Mesendoderm (in vitro differentiated cells): ENCODE results near the gene PHF24.

Experiments
- DNase-seq: peaks from one replicate; pipeline ENCODE4 v3.0.0; 2013
- H2AK5ac ChIP-seq: 2 replicates; pipeline ENCODE4 v1.6.1; 2013; ENCODE audit warnings: low read length, inconsistent platforms
- H2BK120ac ChIP-seq: 2 replicates; pipeline ENCODE4 v1.6.1; 2013; ENCODE audit warnings: low read depth, mild to moderate bottlenecking, low read length, moderate library complexity, mixed read lengths
- H2BK15ac ChIP-seq: replicated peaks from 2 replicates; pipeline ENCODE4 v1.6.1; 2013; ENCODE audit warnings: low read depth, mild to moderate bottlenecking, moderate library complexity
- H2BK5ac ChIP-seq: 2 replicates; pipeline ENCODE4 v1.6.1; 2013; ENCODE audit warnings: low read length, inconsistent platforms
- H3K18ac ChIP-seq: 2 replicates; pipeline ENCODE4 v1.6.1; 2013; ENCODE audit warnings: mild to moderate bottlenecking, low read length, mixed read lengths
- H3K23ac ChIP-seq: one replicate; pipeline ENCODE4 v1.6.1; 2013; ENCODE audit warnings: low read length
- H3K27ac ChIP-seq: 2 replicates; pipeline ENCODE4 v1.5.1; 2013; ENCODE audit warnings: low read depth, mild to moderate bottlenecking, inconsistent platforms, low read length, moderate library complexity
- H3K27me3 ChIP-seq: 2 replicates; pipeline ENCODE4 v1.6.1; 2013; ENCODE audit warnings: low read length, control low read depth, mild to moderate bottlenecking, inconsistent platforms; ENCODE audit not compliant: insufficient read depth, poor library complexity
- H3K36me3 ChIP-seq: 2 replicates; pipeline ENCODE4 v1.6.1; 2013; ENCODE audit warnings: low read length, inconsistent platforms; ENCODE audit not compliant: control insufficient read depth, insufficient read depth
- H3K4ac ChIP-seq: one replicate; pipeline ENCODE4 v1.6.1; 2013; ENCODE audit warnings: low read depth, mild to moderate bottlenecking, low read length, moderate library complexity
- H3K4me1 ChIP-seq: 2 replicates; pipeline ENCODE4 v1.6.1; 2013; ENCODE audit warnings: low read depth, low read length, inconsistent platforms; ENCODE audit not compliant: control insufficient read depth
- H3K4me2 ChIP-seq: 2 replicates; pipeline ENCODE4 v1.6.1; 2013; ENCODE audit warnings: low read length
- H3K4me3 ChIP-seq: 2 replicates; pipeline ENCODE4 v1.5.1; 2013; ENCODE audit warnings: mild to moderate bottlenecking, low read length
- H3K56ac ChIP-seq: one replicate; pipeline ENCODE4 v1.6.1; 2013; ENCODE audit warnings: low read length
- H3K79me1 ChIP-seq: 2 replicates; pipeline ENCODE4 v1.6.1; 2013; ENCODE audit warnings: low read length, inconsistent platforms
- H3K79me2 ChIP-seq: 2 replicates; pipeline ENCODE4 v1.6.1; 2013; ENCODE audit warnings: mild to moderate bottlenecking, low read length; ENCODE audit not compliant: control insufficient read depth, insufficient read depth
- H3K9ac ChIP-seq: 2 replicates; pipeline ENCODE4 v1.6.1; 2013; ENCODE audit warnings: low read length, inconsistent platforms
- H4K5ac ChIP-seq: one replicate; pipeline ENCODE4 v1.6.1; 2013; ENCODE audit warnings: low read length
- H4K8ac ChIP-seq: one replicate; pipeline ENCODE4 v1.6.1; 2013; ENCODE audit warnings: low read depth, mild to moderate bottlenecking, control low read depth, low read length, moderate library complexity
- WGBS: extraction: QIAGEN DNeasy Blood & Tissue Kit; methylation state at CpG from one replicate; pipeline ENCODE4 v1.1.7; 2013; ENCODE audit warnings: low lambda C conversion rate, missing lambda C conversion rate; ENCODE audit not compliant: insufficient coverage; ENCODE audit errors: extremely low coverage; 5-methylcytosine and 5-hydroxymethylcytosine counted together

Gene PHF24

DNA sequence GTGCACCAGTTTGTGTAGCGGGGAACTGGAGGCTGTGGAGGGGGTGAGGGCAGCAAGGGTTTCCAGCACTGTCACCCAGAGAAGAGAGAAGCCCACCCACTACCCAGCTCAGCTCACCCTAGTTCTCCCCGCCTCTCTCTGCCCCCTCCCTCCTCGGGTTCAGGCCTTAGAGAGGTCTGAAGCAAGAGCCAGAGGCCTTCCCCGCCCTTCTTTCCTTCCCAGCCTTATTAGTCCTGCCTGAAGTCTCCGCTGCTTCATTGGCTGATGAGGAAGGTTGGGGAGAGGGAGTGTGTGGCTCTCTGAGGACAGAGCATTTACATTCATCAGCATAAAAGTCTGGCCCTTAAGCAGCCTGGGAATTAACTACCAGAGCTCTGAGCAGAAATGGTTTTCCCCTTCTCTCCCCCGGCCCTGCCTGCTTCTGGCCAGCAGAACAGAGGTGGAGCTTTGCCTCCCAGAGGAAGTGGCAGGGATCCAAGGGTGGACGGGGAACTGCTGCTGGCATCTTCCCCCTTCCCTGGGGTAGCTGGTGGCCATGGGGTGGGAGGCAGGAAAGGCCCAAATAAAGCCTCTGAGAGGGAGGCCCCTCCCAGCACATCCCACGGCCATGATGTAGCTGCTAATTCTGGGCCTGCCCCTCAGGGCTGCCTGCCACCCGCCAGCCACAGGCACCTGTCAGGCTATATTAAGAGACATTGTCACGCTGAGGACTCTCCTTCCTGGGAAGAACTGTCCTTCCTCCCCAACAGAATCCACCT lies 35.6 kb downstream of the PHF24 start:
- no peak overlapping the region for H3K4ac ChIP-seq
- no peak overlapping the region for H4K5ac ChIP-seq
- H4K8ac ChIP-seq = no peak overlapping the region
- peak overlapping the region; percentile 75 for H2AK5ac ChIP-seq
- H3K18ac ChIP-seq = peak overlapping the region; percentile 13
- peaks cover 9% of the 10 kb centered on the region for H3K36me3 ChIP-seq
- H3K23ac ChIP-seq = no peak overlapping the region
- H2BK120ac ChIP-seq = no peak overlapping the region
- DNase-seq = peak; percentile 93
- H3K4me3 ChIP-seq = no peak overlapping the region
- H3K27me3 ChIP-seq = no peaks in the 10 kb centered on the region
- WGBS = no CpG with 5 or more reads among the region's 10 CpGs
- no peaks in the 10 kb centered on the region for H3K79me2 ChIP-seq
- peak overlapping the region; percentile 78 for H3K27ac ChIP-seq
- H3K4me1 ChIP-seq = peaks cover 30% of the 10 kb centered on the region
- H2BK15ac ChIP-seq = no peak overlapping the region
- peak overlapping the region; percentile 47 for H3K9ac ChIP-seq
- peak overlapping the region; percentile 67 for H3K56ac ChIP-seq
- H3K79me1 ChIP-seq = no peaks in the 10 kb centered on the region
- H3K4me2 ChIP-seq = no peak overlapping the region
- peak overlapping the region; percentile 65 for H2BK5ac ChIP-seq

DNA sequence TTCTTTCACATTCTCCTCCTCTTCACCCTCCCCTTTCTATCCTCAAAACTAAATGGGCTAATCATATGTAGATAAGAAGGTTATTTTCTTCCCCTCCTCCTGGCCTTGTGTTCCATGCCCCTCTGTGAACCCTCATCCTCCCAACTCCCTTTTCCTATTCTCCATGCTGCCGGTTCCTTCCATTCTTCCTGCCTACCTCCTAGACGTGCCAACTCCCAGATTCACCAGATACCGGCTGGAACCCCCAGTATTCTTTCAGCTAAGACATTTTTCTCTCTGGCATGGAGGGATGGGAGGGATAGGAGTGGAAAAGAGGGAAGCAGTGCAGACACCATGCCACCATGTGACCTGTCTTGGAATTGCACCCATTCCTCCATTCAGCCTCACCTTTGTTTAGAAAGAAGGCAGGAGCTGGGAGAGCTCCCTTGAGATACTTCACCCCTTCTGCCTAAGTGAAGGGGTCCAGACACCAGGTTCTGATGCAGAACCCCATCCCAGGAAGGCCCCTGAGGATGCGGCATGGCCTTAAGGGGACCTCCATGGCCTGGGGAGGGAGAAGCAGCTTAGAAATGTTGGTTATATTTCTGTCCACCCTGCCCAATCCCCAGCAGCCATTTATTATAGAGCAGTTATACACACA lies 36.3 kb downstream of the PHF24 start:
- peaks cover 30% of the 10 kb centered on the region for H3K4me1 ChIP-seq
- H3K4ac ChIP-seq = peak overlapping the region; percentile 43
- WGBS = no CpG with 5 or more reads among the region's 4 CpGs
- no peak overlapping the region for H4K8ac ChIP-seq
- peaks cover 9% of the 10 kb centered on the region for H3K36me3 ChIP-seq
- no peak overlapping the region for H3K4me3 ChIP-seq
- peak overlapping the region; percentile 79 for H2BK5ac ChIP-seq
- H3K9ac ChIP-seq = peak overlapping the region; percentile 53
- no peak overlapping the region for H3K4me2 ChIP-seq
- H3K23ac ChIP-seq = no peak overlapping the region
- no peaks in the 10 kb centered on the region for H3K79me1 ChIP-seq
- H3K56ac ChIP-seq = peak overlapping the region; percentile 81
- H2BK15ac ChIP-seq = no peak overlapping the region
- peak overlapping the region; percentile 78 for H3K27ac ChIP-seq
- DNase-seq = peak; percentile 84
- H3K79me2 ChIP-seq = no peaks in the 10 kb centered on the region
- peak overlapping the region; percentile 39 for H3K18ac ChIP-seq
- H3K27me3 ChIP-seq = no peaks in the 10 kb centered on the region
- peak overlapping the region; percentile 34 for H2AK5ac ChIP-seq
- peak overlapping the region; percentile 78 for H4K5ac ChIP-seq
- no peak overlapping the region for H2BK120ac ChIP-seq

DNA sequence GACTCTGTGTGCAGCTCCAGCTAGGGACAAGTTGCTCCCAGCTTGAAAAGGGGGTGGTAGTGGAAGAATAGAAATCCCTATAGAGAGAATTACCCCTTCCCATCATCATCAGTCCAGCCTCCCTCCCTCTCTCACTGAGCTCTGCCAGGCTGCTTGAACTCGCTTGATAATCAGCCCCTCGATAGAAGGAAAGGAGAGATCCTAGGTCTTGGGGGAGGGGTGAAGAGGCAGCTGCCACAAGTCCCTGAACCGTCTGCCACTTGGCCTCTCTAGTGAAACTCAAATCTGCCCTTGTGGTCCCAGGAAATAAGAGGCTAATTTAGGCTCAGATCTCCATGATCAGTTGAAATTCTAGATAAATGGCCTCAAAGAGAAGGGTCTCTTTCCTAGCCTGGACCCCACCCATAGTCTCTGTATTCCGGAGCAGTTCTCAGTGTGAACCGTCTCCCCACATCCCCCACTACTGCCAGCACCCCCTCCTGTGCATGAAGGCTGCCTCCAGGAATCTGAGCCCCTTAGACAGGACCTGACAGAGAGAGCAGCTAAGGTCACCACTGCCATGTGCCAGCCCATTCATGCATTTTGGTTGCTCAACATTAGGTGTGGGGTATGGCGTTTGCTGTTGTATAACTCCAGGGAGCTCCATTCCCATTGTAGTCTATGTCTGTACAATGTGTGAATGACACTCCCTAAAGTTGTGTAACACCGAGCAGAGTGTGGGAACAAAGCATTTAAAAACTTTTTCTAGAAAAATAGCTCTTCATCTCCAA lies 37.0 kb downstream of the PHF24 start:
- no peak overlapping the region for H2BK15ac ChIP-seq
- peaks cover 30% of the 10 kb centered on the region for H3K4me1 ChIP-seq
- H3K79me2 ChIP-seq = no peaks in the 10 kb centered on the region
- peak overlapping the region; percentile 81 for H3K56ac ChIP-seq
- peak overlapping the region; percentile 30 for H2BK120ac ChIP-seq
- H3K9ac ChIP-seq = peak overlapping the region; percentile 53
- no peaks in the 10 kb centered on the region for H3K27me3 ChIP-seq
- no CpG with 5 or more reads among the region's 7 CpGs for WGBS
- H3K23ac ChIP-seq = peak overlapping the region; percentile 33
- H2AK5ac ChIP-seq = peak overlapping the region; percentile 34
- H4K5ac ChIP-seq = no peak overlapping the region
- peaks cover 9% of the 10 kb centered on the region for H3K36me3 ChIP-seq
- H3K27ac ChIP-seq = no peak overlapping the region
- H3K4me3 ChIP-seq = no peak overlapping the region
- no peak overlapping the region for H3K4me2 ChIP-seq
- H3K79me1 ChIP-seq = no peaks in the 10 kb centered on the region
- H4K8ac ChIP-seq = no peak overlapping the region
- DNase-seq = peak; percentile 68
- peak overlapping the region; percentile 77 for H2BK5ac ChIP-seq
- peak overlapping the region; percentile 43 for H3K4ac ChIP-seq
- H3K18ac ChIP-seq = peak overlapping the region; percentile 39

DNA sequence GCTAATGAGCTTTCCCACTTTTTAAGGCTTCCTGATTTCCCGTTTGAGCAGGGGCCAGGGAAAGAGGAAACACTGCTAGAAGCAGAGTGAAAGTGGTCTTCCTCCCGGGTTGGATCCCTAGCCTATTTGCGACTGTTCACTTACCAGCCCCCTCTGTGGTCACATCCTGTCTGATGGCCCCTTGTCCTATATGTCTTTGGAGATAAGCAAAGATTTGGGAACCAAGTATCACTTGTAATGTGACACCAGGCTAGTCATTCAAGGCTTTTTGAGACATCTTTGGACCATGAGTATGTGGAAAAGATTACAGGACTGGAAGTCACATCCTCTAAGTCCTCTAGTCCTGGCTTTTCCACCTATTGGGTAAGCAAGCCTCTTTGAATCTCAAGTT lies 37.6 kb downstream of the PHF24 start:
- Histone ChIP-seq H2BK120ac (no peak overlapping the region), H2AK5ac (no peak overlapping the region), H3K27ac (no peak overlapping the region), H3K79me1 (no peaks in the 10 kb centered on the region), H3K4me1 (peaks cover 30% of the 10 kb centered on the region), H3K23ac (no peak overlapping the region), H3K56ac (no peak overlapping the region), H4K5ac (no peak overlapping the region), H3K9ac (no peak overlapping the region), H3K36me3 (peaks cover 9% of the 10 kb centered on the region), H3K18ac (no peak overlapping the region), H3K4ac (no peak overlapping the region), H2BK15ac (no peak overlapping the region), H3K27me3 (no peaks in the 10 kb centered on the region), H4K8ac (no peak overlapping the region), H3K79me2 (no peaks in the 10 kb centered on the region), H2BK5ac (no peak overlapping the region), H3K4me2 (no peak overlapping the region), H3K4me3 (no peak overlapping the region)
- no CpG with 5 or more reads among the region's 3 CpGs for WGBS
- DNase-seq = no peak

DNA sequence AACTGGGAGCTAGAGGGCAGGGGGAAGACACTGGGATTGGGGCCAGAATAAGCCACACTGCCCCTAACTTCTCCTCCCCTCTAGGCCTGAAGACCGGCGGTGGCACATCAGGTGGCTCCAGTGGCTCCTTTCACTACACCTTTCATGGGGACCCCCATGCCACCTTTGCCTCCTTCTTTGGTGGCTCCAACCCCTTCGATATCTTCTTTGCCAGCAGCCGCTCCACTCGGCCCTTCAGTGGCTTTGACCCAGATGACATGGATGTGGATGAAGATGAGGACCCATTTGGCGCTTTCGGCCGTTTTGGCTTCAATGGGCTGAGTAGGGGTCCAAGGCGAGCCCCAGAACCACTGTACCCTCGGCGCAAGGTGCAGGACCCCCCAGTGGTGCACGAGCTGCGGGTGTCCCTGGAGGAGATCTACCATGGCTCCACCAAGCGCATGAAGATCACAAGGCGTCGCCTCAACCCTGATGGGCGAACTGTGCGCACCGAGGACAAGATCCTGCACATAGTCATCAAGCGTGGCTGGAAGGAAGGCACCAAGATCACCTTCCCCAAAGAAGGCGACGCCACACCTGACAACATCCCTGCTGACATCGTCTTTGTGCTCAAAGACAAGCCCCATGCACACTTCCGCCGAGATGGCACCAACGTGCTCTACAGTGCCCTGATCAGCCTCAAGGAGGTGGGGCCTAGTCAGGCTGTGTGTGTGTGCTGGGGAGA lies 38.3 kb downstream of the PHF24 start:
- peaks cover 30% of the 10 kb centered on the region for H3K4me1 ChIP-seq
- H2BK120ac ChIP-seq = no peak overlapping the region
- no peaks in the 10 kb centered on the region for H3K79me1 ChIP-seq
- no peak overlapping the region for H3K18ac ChIP-seq
- no peaks in the 10 kb centered on the region for H3K27me3 ChIP-seq
- no peaks in the 10 kb centered on the region for H3K79me2 ChIP-seq
- WGBS = no CpG with 5 or more reads among the region's 26 CpGs
- H4K8ac ChIP-seq = no peak overlapping the region
- H2AK5ac ChIP-seq = no peak overlapping the region
- no peak overlapping the region for H3K4me3 ChIP-seq
- no peak overlapping the region for H3K23ac ChIP-seq
- H3K4ac ChIP-seq = no peak overlapping the region
- no peak overlapping the region for H3K56ac ChIP-seq
- H2BK5ac ChIP-seq = no peak overlapping the region
- H3K36me3 ChIP-seq = peaks cover 9% of the 10 kb centered on the region
- H4K5ac ChIP-seq = no peak overlapping the region
- no peak overlapping the region for H3K9ac ChIP-seq
- H3K27ac ChIP-seq = no peak overlapping the region
- no peak overlapping the region for H3K4me2 ChIP-seq
- DNase-seq = no peak
- H2BK15ac ChIP-seq = no peak overlapping the region
